Measurements from ENCODE around the gene PAPSS2.
"Not testable (repeated sequence)": the region's sequence is repeated elsewhere in the genome, so short reads cannot be mapped to it uniquely, and the experiment has no call there.

GRCh38 chr10:87644500-87644899 lies 15.2 kb upstream of the PAPSS2 start:
- TF ChIP-seq POLR2AphosphoS5, CTCF, POLR2A (IDR thresholded peaks at IDR 0.05): not testable (repeated sequence)
